MCF 10A (cell line): ENCODE measurements around the gene SLC6A7. TPM values are rescaled to one million over a fixed set of nuclear protein-coding genes. Genes with fewer than 3 reads are reported as not detected.

Experiments
- BruUV-seq: library from RNA; stranded (reverse); fragments of 400-500 nt; replicated peaks from 2 replicates; lab custom pipeline; 2021; lab: Mats Ljungman, UMichigan
- CTCF ChIA-PET: fragments of 300-600 bp; sonication (Branson Sonifier 250); formaldehyde crosslinking; extraction: SDS; loops from one replicate; lab custom pipeline; 2021; ENCODE audit warnings: antibody characterized with exemption, inconsistent platforms; lab: Yijun Ruan, JAX
- POLR2A ChIA-PET: fragments of 300-600, 350-650 bp; sonication (Branson Sonifier 250); formaldehyde crosslinking; extraction: SDS; loops from one replicate; lab custom pipeline; 2020; ENCODE audit warnings: antibody characterized with exemption, inconsistent platforms; lab: Yijun Ruan, JAX
- DNase-seq: peaks from one replicate; pipeline ENCODE4 v3.0.0-alpha.2; 2018; ENCODE audit not compliant: unreplicated experiment
- H3K27ac Mint-ChIP-seq: one replicate; pipeline ENCODE4 v1.8.0; 2022; ENCODE audit warnings: mild to moderate bottlenecking, low read depth, mixed read lengths; ENCODE audit not compliant: unreplicated experiment
- H3K27me3 Mint-ChIP-seq: one replicate; pipeline ENCODE4 v1.8.0; 2022; ENCODE audit warnings: mixed read lengths; ENCODE audit not compliant: insufficient read depth, unreplicated experiment
- H3K36me3 Mint-ChIP-seq: one replicate; pipeline ENCODE4 v1.8.0; 2022; ENCODE audit warnings: mild to moderate bottlenecking, moderate library complexity, mixed read lengths; ENCODE audit not compliant: insufficient read depth, unreplicated experiment
- H3K4me1 Mint-ChIP-seq: one replicate; pipeline ENCODE4 v1.8.0; 2022; ENCODE audit warnings: mixed read lengths; ENCODE audit not compliant: insufficient read depth, unreplicated experiment
- H3K4me3 Mint-ChIP-seq: one replicate; pipeline ENCODE4 v1.8.0; 2022; ENCODE audit warnings: mild to moderate bottlenecking, moderate library complexity, mixed read lengths; ENCODE audit not compliant: unreplicated experiment
- H3K9me3 Mint-ChIP-seq: one replicate; pipeline ENCODE4 v1.8.0; 2022; ENCODE audit warnings: mixed read lengths; ENCODE audit not compliant: unreplicated experiment
- CTCF ChIP-seq: fragments of 200-600 bp; IDR thresholded peaks from one replicate; pipeline ENCODE4 v1.8.0; 2022; ENCODE audit warnings: antibody characterized with exemption, mild to moderate bottlenecking; ENCODE audit not compliant: unreplicated experiment
- intact Hi-C: fragments of 100-400 bp; cut with micrococcal nuclease; formaldehyde crosslinking; loops from 2 replicates; pipeline ENCODE4 v1.14.1; 2022
- total RNA-seq: library from RNA; stranded (reverse); gene quantifications from 2 replicates; pipeline ENCODE4 v1.2.3, GENCODE V29; 2022

The SLC6A7 gene
- total RNA-seq, 1 experiment from 2014 or later: not detected

DNA sequence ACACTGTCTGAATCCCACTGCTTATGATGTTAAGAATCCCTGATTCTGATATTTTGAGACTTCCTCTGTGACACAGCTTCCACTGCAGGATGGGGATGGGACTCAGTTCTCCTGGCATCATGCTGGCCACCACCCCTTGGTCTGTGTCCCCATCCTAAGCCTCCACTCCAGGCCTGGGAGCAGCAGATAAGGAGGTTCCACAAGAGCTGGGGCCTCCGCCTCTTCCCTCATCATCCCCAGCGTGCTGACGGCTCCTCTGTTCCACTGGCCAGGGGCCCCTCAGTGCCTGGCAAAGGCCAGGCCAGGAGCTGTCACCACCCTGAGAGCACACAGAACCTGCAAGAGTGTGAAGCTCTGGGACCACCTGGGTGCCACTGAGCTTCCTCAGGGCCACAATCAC lies 59.1 kb downstream of the SLC6A7 start:
- no peak overlapping the region for H3K27ac Mint-ChIP-seq
- no peak overlapping the region for H3K4me3 Mint-ChIP-seq
- ChIA-PET POLR2A (interaction anchor here (0.7 to 1.1 kb wide), 2 partner anchors 51 to 250 kb away, joined by 3 to 4 read pairs; no protein-coding TSS in a partner anchor), CTCF (interaction anchor here (1.2 kb wide), 1 partner anchor 19 kb away, joined by 3 read pairs; no protein-coding TSS in a partner anchor)
- no peak for TF ChIP-seq CTCF
- intact Hi-C loops: no loop called here
- peaks cover 7% of the 10 kb centered on the region for H3K4me1 Mint-ChIP-seq
- H3K9me3 Mint-ChIP-seq: no peaks in the 10 kb centered on the region
- no peak for DNase-seq
- no peaks in the 10 kb centered on the region for H3K36me3 Mint-ChIP-seq
- BruUV-seq: no TSS peak
- H3K27me3 Mint-ChIP-seq: no peaks in the 10 kb centered on the region

DNA sequence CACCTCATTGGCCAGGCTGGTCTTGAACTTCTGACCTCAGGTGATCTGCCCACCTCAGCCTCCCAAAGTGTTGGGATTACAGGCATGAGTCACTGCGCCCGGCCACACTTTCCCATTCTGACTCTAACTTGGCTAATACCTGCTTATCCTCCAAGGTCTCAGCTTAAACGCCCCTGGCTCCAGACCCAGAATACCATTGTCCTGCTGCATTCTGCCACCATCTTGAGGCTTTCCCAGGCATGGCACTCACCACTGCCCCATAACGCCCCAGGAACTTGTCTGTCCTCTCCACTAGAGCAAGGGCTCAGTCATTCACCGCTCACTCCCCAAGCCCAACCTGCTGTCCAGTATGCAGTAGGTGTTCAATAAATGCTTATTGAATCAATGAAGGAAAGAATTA lies 59.9 kb downstream of the SLC6A7 start:
- ChIA-PET CTCF (interaction anchor here (0.7 to 1.2 kb wide), 3 partner anchors 14 to 195 kb away, joined by 3 to 5 read pairs (median 3); no protein-coding TSS in a partner anchor), POLR2A (interaction anchor here (0.7 to 1.1 kb wide), 2 partner anchors 50 to 251 kb away, joined by 3 to 4 read pairs; no protein-coding TSS in a partner anchor)
- Mint-ChIP-seq H3K36me3 (no peaks in the 10 kb centered on the region), H3K4me3 (no peak overlapping the region), H3K27me3 (no peaks in the 10 kb centered on the region), H3K4me1 (peaks cover 7% of the 10 kb centered on the region), H3K9me3 (no peaks in the 10 kb centered on the region), H3K27ac (no peak overlapping the region)
- no peak for DNase-seq
- intact Hi-C loops: no loop called here
- TF ChIP-seq CTCF: no peak
- BruUV-seq: no TSS peak

DNA sequence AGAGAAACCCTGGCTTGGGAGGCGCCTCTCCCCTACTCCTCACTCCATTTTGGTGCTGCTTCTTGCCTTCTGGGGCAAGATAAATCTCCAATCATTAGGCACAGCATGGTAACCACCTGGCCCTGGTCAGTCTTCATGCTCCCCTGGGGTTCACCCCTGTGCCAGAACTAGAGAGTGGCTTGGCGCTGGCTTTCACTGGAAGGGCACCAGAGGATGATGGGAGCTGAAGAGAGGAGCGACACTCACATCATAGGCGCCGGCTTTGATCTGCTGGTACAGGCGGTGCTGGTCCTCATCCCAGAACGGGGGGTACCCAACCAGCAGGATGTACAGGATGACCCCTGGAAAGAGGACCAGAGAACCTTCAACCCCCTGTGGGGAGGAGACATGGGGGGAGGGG lies 61.6 kb downstream of the SLC6A7 start:
- H3K9me3 Mint-ChIP-seq: no peaks in the 10 kb centered on the region
- peaks cover 7% of the 10 kb centered on the region for H3K4me1 Mint-ChIP-seq
- intact Hi-C loops: no loop called here

DNA sequence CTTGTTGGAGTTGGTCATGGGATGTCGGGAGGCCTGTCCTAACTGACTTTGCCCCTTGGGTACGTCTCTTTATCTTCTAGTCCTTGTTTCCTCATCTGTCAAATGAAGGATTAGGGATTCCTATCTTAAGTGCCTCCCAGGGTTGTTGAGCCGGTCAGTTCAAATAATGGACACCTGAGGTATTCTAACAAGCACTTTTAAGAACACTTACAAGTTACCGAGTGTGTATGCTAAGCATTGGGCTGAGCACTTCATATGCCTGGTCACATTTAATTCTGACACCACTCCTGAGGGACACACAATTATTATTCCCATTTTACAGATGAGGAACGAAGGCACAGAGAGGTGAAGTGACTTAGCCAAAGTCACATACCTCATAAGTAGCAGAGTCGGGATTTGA lies 62.6 kb downstream of the SLC6A7 start:
- H3K36me3 Mint-ChIP-seq: no peaks in the 10 kb centered on the region
- CTCF ChIA-PET: no interaction called here
- no peak for DNase-seq
- POLR2A ChIA-PET: interaction anchor here (0.6 to 0.9 kb wide), 2 partner anchors 10 to 208 kb away, joined by 3 read pairs; no protein-coding TSS in a partner anchor
- no peaks in the 10 kb centered on the region for H3K4me1 Mint-ChIP-seq
- H3K9me3 Mint-ChIP-seq: no peaks in the 10 kb centered on the region
- H3K27me3 Mint-ChIP-seq: no peaks in the 10 kb centered on the region
- no peak overlapping the region for H3K4me3 Mint-ChIP-seq
- intact Hi-C loops: no loop called here
- TF ChIP-seq CTCF: no peak
- BruUV-seq: no TSS peak
- no peak overlapping the region for H3K27ac Mint-ChIP-seq

More for the DNA sequence above, 61.6 kb downstream of the SLC6A7 start:
- CTCF ChIA-PET: interaction anchor here (0.6 to 1.4 kb wide), 3 partner anchors 11 to 398 kb away, joined by 3 to 5 read pairs (median 3); no protein-coding TSS in a partner anchor
- Mint-ChIP-seq H3K4me3 (no peak overlapping the region), H3K27ac (no peak overlapping the region), H3K36me3 (no peaks in the 10 kb centered on the region), H3K27me3 (no peaks in the 10 kb centered on the region)
- POLR2A ChIA-PET: no interaction called here
- TF ChIP-seq CTCF: no peak
- BruUV-seq: no TSS peak
- DNase-seq: no peak
